ENCODE measurements around the gene MISP. TPM values are rescaled to one million over a fixed set of nuclear protein-coding genes. Genes with fewer than 3 reads are reported as not detected.
"Not testable (repeated sequence)": the region's sequence is repeated elsewhere in the genome, so short reads cannot be mapped to it uniquely, and the experiment has no call there.

Gene MISP
- total RNA-seq, 1 donor from 2014 or later: 0.40 TPM

- no peak for ATAC-seq
Observed at GRCh38 chr19:725461-726089, 25.3 kb upstream of the MISP start.

- ATAC-seq: peak; percentile 5
Observed at GRCh38 chr19:726993-727956, 23.6 kb upstream of the MISP start.

- peak; percentile 56 for ATAC-seq
Observed at GRCh38 chr19:728011-728410, 22.9 kb upstream of the MISP start.

- not testable (repeated sequence) for ATAC-seq
Observed at GRCh38 chr19:729564-729963, 21.3 kb upstream of the MISP start.

- ATAC-seq: no peak
Observed at GRCh38 chr19:729965-730668, 20.8 kb upstream of the MISP start.

GRCh38 chr19:731000-731399, 19.9 kb upstream of the MISP start:
- no peak for ATAC-seq

GRCh38 chr19:732148-733069, 18.5 kb upstream of the MISP start:
- no peak for ATAC-seq

- no peak for ATAC-seq
Observed at GRCh38 chr19:734716-735115, 16.2 kb upstream of the MISP start.

- ATAC-seq: no peak
Observed at GRCh38 chr19:736125-736524, 14.8 kb upstream of the MISP start.

- ATAC-seq: peak; percentile 50
Observed at GRCh38 chr19:737591-738093, 13.3 kb upstream of the MISP start.

- ATAC-seq: no peak
Observed at GRCh38 chr19:738509-739128, 12.3 kb upstream of the MISP start.

GRCh38 chr19:739998-740715, 10.8 kb upstream of the MISP start:
- ATAC-seq: no peak

GRCh38 chr19:740816-741505, 10.0 kb upstream of the MISP start:
- ATAC-seq: not testable (repeated sequence)

- ATAC-seq: no peak
Observed at GRCh38 chr19:741506-742131, 9.3 kb upstream of the MISP start.

GRCh38 chr19:742540-743075, 8.3 kb upstream of the MISP start:
- ATAC-seq: no peak

- no peak for ATAC-seq
Observed at GRCh38 chr19:743168-743687, 7.7 kb upstream of the MISP start.

GRCh38 chr19:745138-745537, 5.8 kb upstream of the MISP start:
- not testable (repeated sequence) for ATAC-seq

GRCh38 chr19:746208-746819, 4.6 kb upstream of the MISP start:
- ATAC-seq: no peak

GRCh38 chr19:746956-747355, 4.0 kb upstream of the MISP start:
- ATAC-seq: no peak
